ENCODE measurements around the gene SUPT20HL2.

DNA sequence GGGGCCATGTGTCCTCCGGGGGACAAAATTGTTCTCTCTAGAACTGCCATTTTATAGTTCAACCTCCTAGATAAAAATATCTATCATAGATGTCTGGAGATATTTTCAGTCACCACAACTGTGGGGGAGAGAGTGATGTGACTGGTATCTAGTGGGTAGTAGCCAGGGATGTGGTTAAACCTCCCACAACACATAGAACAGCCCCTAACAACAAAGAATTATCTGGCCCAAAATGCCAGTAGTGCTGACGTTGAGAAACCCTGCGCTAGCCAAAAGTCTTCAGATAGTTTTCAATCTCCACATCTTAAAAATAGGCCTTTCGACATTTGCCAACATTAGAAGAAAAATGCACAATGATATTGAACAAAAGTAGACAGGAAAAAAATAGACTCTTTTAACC, 19.0 kb upstream of the SUPT20HL2 start:
- TF ChIP-seq ZNF565 (CRISPR knock-in tag; conservative IDR thresholded peaks at IDR 0.05; ENCODE audit: low read depth): no peak
- TF ChIP-seq, protein P1, sequence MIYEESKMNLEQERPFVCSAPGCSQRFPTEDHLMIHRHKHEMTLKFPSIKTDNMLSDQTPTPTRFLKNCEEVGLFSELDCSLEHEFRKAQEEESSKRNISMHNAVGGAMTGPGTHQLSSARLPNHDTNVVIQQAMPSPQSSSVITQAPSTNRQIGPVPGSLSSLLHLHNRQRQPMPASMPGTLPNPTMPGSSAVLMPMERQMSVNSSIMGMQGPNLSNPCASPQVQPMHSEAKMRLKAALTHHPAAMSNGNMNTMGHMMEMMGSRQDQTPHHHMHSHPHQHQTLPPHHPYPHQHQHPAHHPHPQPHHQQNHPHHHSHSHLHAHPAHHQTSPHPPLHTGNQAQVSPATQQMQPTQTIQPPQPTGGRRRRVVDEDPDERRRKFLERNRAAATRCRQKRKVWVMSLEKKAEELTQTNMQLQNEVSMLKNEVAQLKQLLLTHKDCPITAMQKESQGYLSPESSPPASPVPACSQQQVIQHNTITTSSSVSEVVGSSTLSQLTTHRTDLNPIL (CRISPR knock-in tag; IDR thresholded peaks at IDR 0.05; ENCODE audit: low read depth): no peak
- TF ChIP-seq ZNF70 (CRISPR knock-in tag; IDR thresholded peaks at IDR 0.05): no peak
- TF ChIP-seq, protein P2, sequence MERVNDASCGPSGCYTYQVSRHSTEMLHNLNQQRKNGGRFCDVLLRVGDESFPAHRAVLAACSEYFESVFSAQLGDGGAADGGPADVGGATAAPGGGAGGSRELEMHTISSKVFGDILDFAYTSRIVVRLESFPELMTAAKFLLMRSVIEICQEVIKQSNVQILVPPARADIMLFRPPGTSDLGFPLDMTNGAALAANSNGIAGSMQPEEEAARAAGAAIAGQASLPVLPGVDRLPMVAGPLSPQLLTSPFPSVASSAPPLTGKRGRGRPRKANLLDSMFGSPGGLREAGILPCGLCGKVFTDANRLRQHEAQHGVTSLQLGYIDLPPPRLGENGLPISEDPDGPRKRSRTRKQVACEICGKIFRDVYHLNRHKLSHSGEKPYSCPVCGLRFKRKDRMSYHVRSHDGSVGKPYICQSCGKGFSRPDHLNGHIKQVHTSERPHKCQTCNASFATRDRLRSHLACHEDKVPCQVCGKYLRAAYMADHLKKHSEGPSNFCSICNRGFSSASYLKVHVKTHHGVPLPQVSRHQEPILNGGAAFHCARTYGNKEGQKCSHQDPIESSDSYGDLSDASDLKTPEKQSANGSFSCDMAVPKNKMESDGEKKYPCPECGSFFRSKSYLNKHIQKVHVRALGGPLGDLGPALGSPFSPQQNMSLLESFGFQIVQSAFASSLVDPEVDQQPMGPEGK (CRISPR knock-in tag; IDR thresholded peaks at IDR 0.05; ENCODE audit: borderline replicate concordance): no peak
- TF ChIP-seq ZC3H10 (CRISPR knock-in tag; IDR thresholded peaks at IDR 0.05): no peak
- no peak for TF ChIP-seq SNAI2 (CRISPR knock-in tag; IDR thresholded peaks at IDR 0.05)
- TF ChIP-seq ARNTL (CRISPR knock-in tag; IDR thresholded peaks at IDR 0.05; ENCODE audit: borderline replicate concordance, low read depth): no peak
- TF ChIP-seq TCF4 (CRISPR knock-in tag; IDR thresholded peaks at IDR 0.05; ENCODE audit: borderline replicate concordance): no peak
- no peak for TF ChIP-seq TOX (CRISPR knock-in tag; IDR thresholded peaks at IDR 0.05; ENCODE audit: borderline replicate concordance)
- no peak for TF ChIP-seq ISL1 (CRISPR knock-in tag; IDR thresholded peaks at IDR 0.05)
